Spleen (tissue), 11 donors: ENCODE measurements around the gene ARIH2. TPM values are rescaled to one million over a fixed set of nuclear protein-coding genes. Genes with fewer than 3 reads are reported as not detected.
A peak's percentile ranks its signal among the peaks of the same experiment; 100 is the strongest.

ENCODE experiments used
- DNase-seq: peaks from one replicate; pipeline ENCODE4 v3.0.0-alpha.2; 2020
- H3K27ac ChIP-seq, 8 donors: fragments of 200-600 bp; sonication (generic) in 7 of 8; 1 replicate in 4 of 8; 2 replicates in 4 of 8; pipeline versions ENCODE4 v1.5.0 to v1.8.0; 2016 to 2021; ENCODE audit warnings: inconsistent platforms in 4 of 8, mild to moderate bottlenecking in 4 of 8, moderate library complexity in 1 of 8
- H3K27me3 ChIP-seq, 7 donors: fragments of 200-600 bp; sonication (generic) in 6 of 7; replicated peaks in 1 of 7; 1 replicate in 4 of 7; 2 replicates in 3 of 7; pipeline versions ENCODE4 v1.5.0 to v1.8.0; 2016 to 2021; ENCODE audit warnings: inconsistent platforms in 3 of 7, mild to moderate bottlenecking in 1 of 7
- H3K36me3 ChIP-seq, 6 donors: fragments of 200-600 bp; sonication (generic) in 5 of 6; 1 replicate in 4 of 6; 2 replicates in 2 of 6; pipeline versions ENCODE4 v1.5.0 to v1.8.0; 2016 to 2021; ENCODE audit warnings: inconsistent platforms in 2 of 6
- H3K4me1 ChIP-seq, 6 donors: fragments of 200-600 bp; sonication (generic) in 5 of 6; 1 replicate in 3 of 6; 2 replicates in 3 of 6; pipeline versions ENCODE4 v1.5.0 to v1.8.0; 2016 to 2021; ENCODE audit warnings: inconsistent platforms in 3 of 6
- H3K4me3 ChIP-seq, 8 donors: fragments of 200-600 bp; sonication (generic) in 7 of 8; 1 replicate in 4 of 8; 2 replicates in 4 of 8; pipeline versions ENCODE4 v1.5.0 to v1.8.0; 2016 to 2021; ENCODE audit warnings: inconsistent platforms in 4 of 8, mild to moderate bottlenecking in 4 of 8, moderate library complexity in 2 of 8
- H3K9me3 ChIP-seq, 8 donors: fragments of 200-600 bp; sonication (generic) in 7 of 8; 1 replicate in 4 of 8; 2 replicates in 4 of 8; pipeline versions ENCODE4 v1.5.0 to v1.8.0; 2016 to 2021; ENCODE audit warnings: inconsistent platforms in 4 of 8
- CTCF ChIP-seq, 11 experiments: fragments of 200-600 bp in 7 of 11; fragments of 450-650 bp in 4 of 11; sonication (generic) in 4 of 11; IDR thresholded peaks in 8 of 11; conservative IDR thresholded peaks in 3 of 11; 1 replicate in 7 of 11; 2 replicates in 4 of 11; pipeline versions ENCODE4 v1.4.0 to v1.8.0; 2016 to 2021; ENCODE audit warnings: antibody characterized with exemption in 11 of 11, inconsistent platforms in 4 of 11, mild to moderate bottlenecking in 1 of 11
- POLR2A ChIP-seq, 3 donors: fragments of 450-650 bp; IDR thresholded peaks; one replicate each; pipeline ENCODE4 v1.5.1; 2017; ENCODE audit warnings: antibody characterized with exemption in 3 of 3, mild to moderate bottlenecking in 1 of 3
- POLR2AphosphoS5 ChIP-seq, 3 donors: sonication (generic); formaldehyde crosslinking; IDR thresholded peaks; one replicate each; pipeline ENCODE4 v1.5.1; 2017; ENCODE audit warnings: antibody characterized with exemption in 3 of 3
- WGBS, 5 donors: extraction: QIAGEN DNeasy Blood & Tissue Kit in 3 of 5; methylation state at CpG; one replicate each; pipeline versions ENCODE4 v1.1.5 to v1.1.7; 2013 to 2018; 5-methylcytosine and 5-hydroxymethylcytosine counted together
- intact Hi-C: fragments of 100-400 bp; cut with DNase I; formaldehyde crosslinking; loops from one replicate; pipeline ENCODE4 v1.15.0; 2023; ENCODE audit warnings: low total_unique reads
- polyA plus RNA-seq, 3 donors: library from polyadenylated mRNA; stranded (reverse); fragments of 200-250 nt; gene quantifications; one replicate each; pipeline ENCODE4 v1.2.1, GENCODE V29; 2013
- total RNA-seq, 7 donors: library from RNA; depleted of rRNA in 3 of 7; stranded (reverse); fragments of >200 nt in 3 of 7; fragmentation: NEBNext Ultra II Directional in 4 of 7; extraction: Animal tissue kit (Norgen Biotek cat#: 25700) in 4 of 7; gene quantifications; one replicate each; pipeline versions ENCODE4 v1.1.0 to v1.2.1, GENCODE V29; 2016 to 2021
- donor health status: healthy with polysubstance abuse.
- donor health status: DM: no; HTN: no; CAD: no; lungs with moderate emphysema.
- donor health status: DM: no; HTN: no; CAD: no.
- donor health status: Bipolar disorder and iron deficiency.
- donor health status: healthy.
- donor health status: DM: no; HTN: no; CAD: no.
- donor health status: DM: yes; HTN: yes; CAD: no.

The ARIH2 gene
- total and polyA plus RNA-seq, 10 donors: 25.2 to 112 (median 94.5) TPM

DNA sequence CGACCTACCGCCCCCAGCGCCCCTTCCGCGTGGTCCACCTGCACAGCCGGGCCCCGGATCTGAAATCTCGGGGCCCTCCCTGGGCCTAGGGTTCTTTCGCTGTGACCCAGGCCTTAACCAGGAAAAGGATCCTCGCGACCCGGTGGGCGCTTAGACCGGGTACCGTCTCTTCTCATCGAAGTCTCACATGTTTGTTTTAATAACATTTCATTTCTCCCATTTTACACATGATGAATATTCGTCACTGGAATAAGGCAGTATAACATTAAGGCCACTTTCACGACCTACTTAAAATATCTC lies 100.0 kb downstream of the ARIH2 start:
- Histone ChIP-seq H3K27me3 (no peaks in the 10 kb centered on the region), H3K4me3 (peak overlapping the region; percentile 88 to 100 (median 99)), H3K27ac (peak overlapping the region; percentile 64 to 100 (median 86)), H3K4me1 (peaks cover 32 to 73% (median 52%) of the 10 kb centered on the region in 6 donors), H3K36me3 (peaks cover 0 to 45% (median 31%) of the 10 kb centered on the region in 6 donors), H3K9me3 (no peaks in the 10 kb centered on the region)
- no peak for DNase-seq
- intact Hi-C loops: no loop called here
- 1 to 3% (median 3%) methylated on average over 17 to 18 of the region's 18 CpGs for WGBS, 5 donors
- TF ChIP-seq POLR2AphosphoS5 (IDR thresholded peaks at IDR 0.05) (no peak), POLR2A (IDR thresholded peaks at IDR 0.05) (no peak), CTCF (IDR thresholded peaks at IDR 0.05 in 8 of 11, conservative IDR thresholded peaks at IDR 0.05 in 3 of 11) (no peak)

DNA sequence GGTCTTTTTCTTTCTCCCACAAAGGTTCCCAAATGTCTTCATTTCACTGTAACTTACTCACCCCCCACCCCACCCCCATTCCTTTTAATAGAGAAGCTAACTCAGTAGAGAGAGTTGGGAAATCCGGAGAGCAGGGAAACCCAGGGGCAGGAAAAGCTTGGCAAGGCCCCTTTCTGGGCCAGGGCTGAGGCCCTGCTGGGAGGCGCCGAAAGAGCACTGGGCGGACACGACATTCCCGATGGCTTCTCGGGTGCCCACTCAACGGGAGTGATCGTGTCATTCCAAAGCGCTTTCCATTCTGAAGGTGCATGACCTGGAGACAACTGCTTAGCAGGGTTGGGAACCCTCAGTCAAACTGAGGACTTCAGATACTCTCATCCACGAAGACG lies 101.3 kb downstream of the ARIH2 start:
- peak overlapping the region; percentile 67 to 96 (median 88) for H3K4me3 ChIP-seq

GRCh38 chr3:49020330-49021212 lies 101.9 kb downstream of the ARIH2 start:
- no peak for TF ChIP-seq POLR2AphosphoS5 (IDR thresholded peaks at IDR 0.05)
- TF ChIP-seq CTCF (IDR thresholded peaks at IDR 0.05 in 8 of 11, conservative IDR thresholded peaks at IDR 0.05 in 3 of 11): no peak
- TF ChIP-seq POLR2A (IDR thresholded peaks at IDR 0.05): no peak
- intact Hi-C loops: loop anchor here (10.0 kb wide), 1 partner anchor 84 kb away; the partner anchor contains the start of gene QARS1
- no peaks in the 10 kb centered on the region for H3K27me3 ChIP-seq
- peaks cover 0 to 45% (median 32%) of the 10 kb centered on the region in 6 donors for H3K36me3 ChIP-seq
- H3K4me1 ChIP-seq: peaks cover 32 to 83% (median 64%) of the 10 kb centered on the region in 6 donors
- peak overlapping the region; percentile 67 to 96 (median 88) for H3K4me3 ChIP-seq
- WGBS, 5 donors: 0 to 2% (median 1%) methylated on average over 8 to 51 of the region's 51 CpGs
- H3K9me3 ChIP-seq: no peaks in the 10 kb centered on the region
- DNase-seq: peak; percentile 95
- peak overlapping the region; percentile 98 to 100 (median 100) for H3K27ac ChIP-seq

More for the DNA sequence above, 101.3 kb downstream of the ARIH2 start:
- peak; percentile 78 for DNase-seq
- H3K27ac ChIP-seq: peak overlapping the region; percentile 98 to 100 (median 100)
- intact Hi-C loops: loop anchor here (10.0 kb wide), 1 partner anchor 85 kb away; the partner anchor contains the start of gene QARS1
- peaks cover 0 to 45% (median 32%) of the 10 kb centered on the region in 6 donors for H3K36me3 ChIP-seq
- no peaks in the 10 kb centered on the region for H3K9me3 ChIP-seq
- TF ChIP-seq POLR2AphosphoS5 (IDR thresholded peaks at IDR 0.05): no peak
- H3K27me3 ChIP-seq: no peaks in the 10 kb centered on the region
- H3K4me1 ChIP-seq: peaks cover 32 to 76% (median 57%) of the 10 kb centered on the region in 6 donors
- WGBS, 5 donors: 20 to 37% (median 20%) methylated on average over 12 of the region's 12 CpGs

- H3K36me3 ChIP-seq: peaks cover 0 to 45% (median 33%) of the 10 kb centered on the region in 6 donors
- H3K4me3 ChIP-seq: peak overlapping the region; percentile 67 to 96 (median 88)
- 0 to 2% (median 0%) methylated on average over 12 to 60 of the region's 60 CpGs for WGBS, 5 donors
- peaks cover 32 to 90% (median 68%) of the 10 kb centered on the region in 6 donors for H3K4me1 ChIP-seq
- DNase-seq: peak; percentile 100
- no peaks in the 10 kb centered on the region for H3K9me3 ChIP-seq
- peak; percentile 95 to 100 (median 99) for TF ChIP-seq POLR2AphosphoS5 (IDR thresholded peaks at IDR 0.05)
- peak; percentile 90 to 99 (median 92) for TF ChIP-seq POLR2A (IDR thresholded peaks at IDR 0.05)
- no peak for TF ChIP-seq CTCF (IDR thresholded peaks at IDR 0.05 in 8 of 11, conservative IDR thresholded peaks at IDR 0.05 in 3 of 11)
- H3K27me3 ChIP-seq: no peaks in the 10 kb centered on the region
- intact Hi-C loops: loop anchor here (10.0 kb wide), 1 partner anchor 83 kb away; the partner anchor contains the start of gene QARS1
- peak overlapping the region; percentile 98 to 100 (median 100) for H3K27ac ChIP-seq
These were observed 102.7 kb downstream of the ARIH2 start for GRCh38 chr3:49021213-49021812.
